MCF 10A (cell line): Measurements from ENCODE around the gene BUD23. TPM values are rescaled to one million over a fixed set of nuclear protein-coding genes. Genes with fewer than 3 reads are reported as not detected.

Source experiments
- BruUV-seq: library from RNA; stranded (reverse); fragments of 400-500 nt; replicated peaks from 2 replicates; lab custom pipeline; 2021; lab: Mats Ljungman, UMichigan
- CTCF ChIA-PET: fragments of 300-600 bp; sonication (Branson Sonifier 250); formaldehyde crosslinking; extraction: SDS; loops from one replicate; lab custom pipeline; 2021; ENCODE audit warnings: antibody characterized with exemption, inconsistent platforms; lab: Yijun Ruan, JAX
- POLR2A ChIA-PET: fragments of 300-600, 350-650 bp; sonication (Branson Sonifier 250); formaldehyde crosslinking; extraction: SDS; loops from one replicate; lab custom pipeline; 2020; ENCODE audit warnings: antibody characterized with exemption, inconsistent platforms; lab: Yijun Ruan, JAX
- DNase-seq: peaks from one replicate; pipeline ENCODE4 v3.0.0-alpha.2; 2018; ENCODE audit not compliant: unreplicated experiment
- H3K27ac Mint-ChIP-seq: one replicate; pipeline ENCODE4 v1.8.0; 2022; ENCODE audit warnings: mild to moderate bottlenecking, low read depth, mixed read lengths; ENCODE audit not compliant: unreplicated experiment
- H3K27me3 Mint-ChIP-seq: one replicate; pipeline ENCODE4 v1.8.0; 2022; ENCODE audit warnings: mixed read lengths; ENCODE audit not compliant: insufficient read depth, unreplicated experiment
- H3K36me3 Mint-ChIP-seq: one replicate; pipeline ENCODE4 v1.8.0; 2022; ENCODE audit warnings: mild to moderate bottlenecking, moderate library complexity, mixed read lengths; ENCODE audit not compliant: insufficient read depth, unreplicated experiment
- H3K4me1 Mint-ChIP-seq: one replicate; pipeline ENCODE4 v1.8.0; 2022; ENCODE audit warnings: mixed read lengths; ENCODE audit not compliant: insufficient read depth, unreplicated experiment
- H3K4me3 Mint-ChIP-seq: one replicate; pipeline ENCODE4 v1.8.0; 2022; ENCODE audit warnings: mild to moderate bottlenecking, moderate library complexity, mixed read lengths; ENCODE audit not compliant: unreplicated experiment
- H3K9me3 Mint-ChIP-seq: one replicate; pipeline ENCODE4 v1.8.0; 2022; ENCODE audit warnings: mixed read lengths; ENCODE audit not compliant: unreplicated experiment
- intact Hi-C: fragments of 100-400 bp; cut with micrococcal nuclease; formaldehyde crosslinking; loops from 2 replicates; pipeline ENCODE4 v1.14.1; 2022
- total RNA-seq: library from RNA; stranded (reverse); gene quantifications from 2 replicates; pipeline ENCODE4 v1.2.3, GENCODE V29; 2022
- TF ChIP-seq, protein P1 (sequence below): fragments of 200-600 bp; IDR thresholded peaks from one replicate; pipeline ENCODE4 v1.8.0; 2022; ENCODE audit warnings: antibody characterized with exemption, mild to moderate bottlenecking; ENCODE audit not compliant: unreplicated experiment

The BUD23 gene
- total RNA-seq, 1 experiment from 2014 or later, result 81.9 TPM

GRCh38 chr7:73638911-73639310, 44.5 kb upstream of the BUD23 start:
- intact Hi-C loops, result no loop called here
- no peak overlapping the region for H3K27ac Mint-ChIP-seq
- H3K36me3 Mint-ChIP-seq, result no peaks in the 10 kb centered on the region
- CTCF ChIA-PET, result no interaction called here
- no peak for DNase-seq
- TF ChIP-seq, protein P1, sequence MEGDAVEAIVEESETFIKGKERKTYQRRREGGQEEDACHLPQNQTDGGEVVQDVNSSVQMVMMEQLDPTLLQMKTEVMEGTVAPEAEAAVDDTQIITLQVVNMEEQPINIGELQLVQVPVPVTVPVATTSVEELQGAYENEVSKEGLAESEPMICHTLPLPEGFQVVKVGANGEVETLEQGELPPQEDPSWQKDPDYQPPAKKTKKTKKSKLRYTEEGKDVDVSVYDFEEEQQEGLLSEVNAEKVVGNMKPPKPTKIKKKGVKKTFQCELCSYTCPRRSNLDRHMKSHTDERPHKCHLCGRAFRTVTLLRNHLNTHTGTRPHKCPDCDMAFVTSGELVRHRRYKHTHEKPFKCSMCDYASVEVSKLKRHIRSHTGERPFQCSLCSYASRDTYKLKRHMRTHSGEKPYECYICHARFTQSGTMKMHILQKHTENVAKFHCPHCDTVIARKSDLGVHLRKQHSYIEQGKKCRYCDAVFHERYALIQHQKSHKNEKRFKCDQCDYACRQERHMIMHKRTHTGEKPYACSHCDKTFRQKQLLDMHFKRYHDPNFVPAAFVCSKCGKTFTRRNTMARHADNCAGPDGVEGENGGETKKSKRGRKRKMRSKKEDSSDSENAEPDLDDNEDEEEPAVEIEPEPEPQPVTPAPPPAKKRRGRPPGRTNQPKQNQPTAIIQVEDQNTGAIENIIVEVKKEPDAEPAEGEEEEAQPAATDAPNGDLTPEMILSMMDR, result no peak
- no peak overlapping the region for H3K4me3 Mint-ChIP-seq
- H3K9me3 Mint-ChIP-seq, result peaks cover 13% of the 10 kb centered on the region
- peaks cover 13% of the 10 kb centered on the region for H3K4me1 Mint-ChIP-seq
- BruUV-seq, result no TSS peak
- POLR2A ChIA-PET, result interaction anchor here (0.6 to 1.4 kb wide), 2 partner anchors 10 to 19 kb away, joined by 3 to 4 read pairs; no protein-coding TSS in a partner anchor
- no peaks in the 10 kb centered on the region for H3K27me3 Mint-ChIP-seq

DNA sequence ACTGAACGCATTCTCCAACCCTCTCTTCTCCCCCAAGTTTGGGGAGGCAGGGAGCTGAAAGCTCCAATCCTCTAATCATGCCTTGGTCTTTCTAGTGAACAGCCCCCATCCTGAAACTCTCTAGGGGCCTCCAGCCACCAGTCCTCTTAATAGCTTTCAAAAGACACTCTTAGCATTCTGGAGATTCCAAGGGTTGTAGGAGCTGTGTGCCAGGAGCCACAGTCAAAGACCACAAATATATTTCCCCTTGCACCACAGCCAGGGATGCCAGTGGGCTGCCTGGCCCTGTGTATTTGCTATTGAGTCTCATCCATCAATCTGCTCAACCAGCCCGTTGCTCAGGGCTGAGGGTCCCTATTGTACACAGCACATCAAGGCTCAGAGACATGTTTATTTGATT, 40.6 kb upstream of the BUD23 start:
- H3K36me3 Mint-ChIP-seq, result no peaks in the 10 kb centered on the region
- ChIA-PET POLR2A (no interaction called here), CTCF (interaction anchor here (0.6 to 0.7 kb wide), 2 partner anchors 76 to 759 kb away, joined by 3 read pairs; no protein-coding TSS in a partner anchor)
- TF ChIP-seq, protein P1, result no peak
- H3K4me3 Mint-ChIP-seq, result no peak overlapping the region
- no TSS peak for BruUV-seq
- no peak for DNase-seq
- peaks cover 6% of the 10 kb centered on the region for H3K9me3 Mint-ChIP-seq
- intact Hi-C loops, result no loop called here
- peaks cover 6% of the 10 kb centered on the region for H3K4me1 Mint-ChIP-seq
- no peak overlapping the region for H3K27ac Mint-ChIP-seq
- H3K27me3 Mint-ChIP-seq, result peaks cover 2% of the 10 kb centered on the region

- DNase-seq, result no peak
- TF ChIP-seq, protein P1, result no peak
- H3K36me3 Mint-ChIP-seq, result no peaks in the 10 kb centered on the region
- POLR2A ChIA-PET, result no interaction called here
- H3K4me3 Mint-ChIP-seq, result no peak overlapping the region
- no TSS peak for BruUV-seq
- peaks cover 16% of the 10 kb centered on the region for H3K4me1 Mint-ChIP-seq
- H3K27ac Mint-ChIP-seq, result no peak overlapping the region
- H3K9me3 Mint-ChIP-seq, result peaks cover 6% of the 10 kb centered on the region
- intact Hi-C loops, result no loop called here
- CTCF ChIA-PET, result interaction anchor here (0.5 to 2.7 kb wide), 5 partner anchors 15 to 210 kb away, joined by 3 to 14 read pairs (median 3); no protein-coding TSS in a partner anchor
- H3K27me3 Mint-ChIP-seq, result peaks cover 22% of the 10 kb centered on the region
Observed at GRCh38 chr7:73644688-73645286, 38.6 kb upstream of the BUD23 start.

- no peak overlapping the region for H3K4me3 Mint-ChIP-seq
- ChIA-PET POLR2A (no interaction called here), CTCF (interaction anchor here (0.6 to 2.7 kb wide), 7 partner anchors 13 to 323 kb away, joined by 3 to 14 read pairs (median 4); no protein-coding TSS in a partner anchor)
- no TSS peak for BruUV-seq
- no peak for DNase-seq
- intact Hi-C loops, result no loop called here
- H3K27ac Mint-ChIP-seq, result no peak overlapping the region
- peaks cover 26% of the 10 kb centered on the region for H3K27me3 Mint-ChIP-seq
- peaks cover 6% of the 10 kb centered on the region for H3K9me3 Mint-ChIP-seq
- TF ChIP-seq, protein P1, result no peak
- H3K4me1 Mint-ChIP-seq, result peaks cover 16% of the 10 kb centered on the region
- H3K36me3 Mint-ChIP-seq, result no peaks in the 10 kb centered on the region
Observed at GRCh38 chr7:73645643-73646174, 37.7 kb upstream of the BUD23 start.
